Hepatocyte (in vitro differentiated cells): ENCODE measurements around the gene SH3RF1.

Source experiments
- CTCF ChIP-seq: fragments of 200-600 bp; sonication (generic); IDR thresholded peaks from 2 replicates; pipeline ENCODE4 v1.5.1; 2016; ENCODE audit warnings: antibody characterized with exemption, mild to moderate bottlenecking; ENCODE audit not compliant: poor library complexity
- EZH2 ChIP-seq: fragments of 200-600 bp; sonication (generic); IDR thresholded peaks from 2 replicates; pipeline ENCODE4 v1.6.1; 2016; ENCODE audit warnings: antibody characterized with exemption, mild to moderate bottlenecking, borderline replicate concordance

- TF ChIP-seq CTCF (no peak), EZH2 (no peak)
Measured at GRCh38 chr4:169266081-169266480, 4.7 kb downstream of the SH3RF1 start.
